ENCODE data around the gene TMEM259.

TMEM259 gene

DNA sequence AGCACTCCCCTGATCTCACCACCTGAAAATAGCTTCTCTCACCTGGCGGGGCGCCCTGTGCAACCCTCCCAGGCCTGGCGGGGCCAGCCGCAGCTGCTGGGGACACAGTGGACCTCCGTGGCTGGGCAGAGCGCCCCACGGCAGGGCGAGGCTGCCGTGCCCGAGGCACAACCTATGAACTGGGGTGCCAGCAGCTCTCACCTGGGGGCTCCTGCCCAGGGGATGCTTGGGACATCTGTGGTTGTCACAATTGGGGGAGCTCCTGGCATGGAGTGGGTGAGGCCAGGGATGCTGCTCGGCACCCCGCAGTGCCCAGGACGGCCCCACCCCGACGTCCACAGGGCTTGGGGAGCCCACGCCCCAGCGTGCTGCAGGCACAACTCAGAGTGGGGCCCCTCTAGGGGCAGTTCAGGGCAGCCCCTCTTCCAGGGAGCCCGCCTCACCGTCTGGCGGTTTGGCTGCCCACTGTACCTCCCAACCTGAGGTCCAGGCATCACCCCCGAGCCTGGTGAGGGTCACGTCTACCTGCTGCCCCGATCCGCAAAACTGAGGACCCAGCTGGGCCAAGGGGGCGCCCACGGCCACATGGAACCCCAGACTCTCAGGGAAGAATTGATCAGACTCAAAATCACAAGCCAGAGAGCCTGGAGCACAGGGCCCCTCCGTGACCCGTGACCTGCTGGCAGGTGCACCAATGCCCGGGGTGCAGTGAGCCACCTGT lies 5.7 kb downstream of the TMEM259 start:
- no peak for DNase-seq

DNA sequence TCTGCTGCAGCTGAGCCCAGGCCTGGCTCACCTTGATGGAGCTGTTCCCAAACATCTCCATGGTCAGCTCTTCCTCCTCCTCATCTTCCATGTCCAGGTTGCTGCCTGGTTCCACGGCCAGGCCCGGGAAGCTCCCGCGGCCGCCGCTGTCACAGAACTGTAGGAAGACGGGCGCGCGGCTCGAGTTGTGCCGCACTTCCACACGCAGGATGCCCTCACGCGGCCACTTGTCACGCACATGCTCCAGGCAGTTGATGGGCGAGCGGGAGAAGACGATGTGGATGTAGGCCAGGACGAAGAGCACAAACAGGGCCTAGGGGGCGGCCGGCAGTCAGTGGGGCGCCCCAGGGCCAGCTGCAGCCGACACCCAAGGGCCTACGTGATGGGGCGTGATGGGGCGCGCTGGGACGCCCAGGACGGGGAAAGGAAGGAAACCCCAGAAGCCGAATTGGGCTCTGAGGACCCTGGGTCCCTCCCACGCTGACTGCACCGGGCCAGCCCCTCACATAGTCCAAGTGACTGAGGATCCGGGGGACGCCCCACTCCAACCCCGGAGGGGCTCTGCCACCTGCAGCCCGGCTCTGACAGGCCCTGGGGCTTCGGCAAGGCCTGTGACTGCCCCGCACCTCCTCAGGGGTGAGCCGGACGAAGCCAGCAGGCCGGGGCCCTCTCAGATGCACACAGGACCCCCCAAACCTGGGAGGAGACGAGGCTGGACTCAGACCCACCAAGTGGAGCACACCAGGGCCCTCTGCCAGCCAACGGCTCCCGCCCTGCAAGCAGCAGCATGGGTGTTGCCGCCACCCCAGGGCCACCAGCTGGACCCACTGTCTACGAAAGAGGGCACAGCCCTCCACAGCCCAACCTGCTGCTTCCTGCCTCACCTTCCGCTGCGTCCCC lies 6.5 kb downstream of the TMEM259 start:
- no peak for DNase-seq

DNA sequence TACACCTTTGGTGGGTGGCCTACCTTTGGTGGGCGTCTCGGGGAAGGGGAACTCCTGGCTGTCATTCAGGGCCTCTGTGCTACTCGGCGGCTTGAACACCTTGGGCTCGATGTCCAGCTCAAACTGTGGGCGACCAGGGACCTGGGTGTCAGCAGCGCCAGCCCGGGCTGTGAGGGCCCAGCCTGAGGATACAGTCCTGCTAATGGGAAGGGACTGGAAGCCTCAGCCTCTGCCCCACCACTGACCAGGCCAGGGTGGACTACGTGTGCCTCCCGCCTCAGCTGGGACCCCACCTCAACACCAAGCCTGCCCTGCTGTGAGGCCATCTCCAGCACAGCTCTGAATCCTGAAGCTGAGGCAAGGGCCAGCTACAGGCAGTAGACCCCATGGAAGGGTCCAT lies 7.7 kb downstream of the TMEM259 start:
- DNase-seq, result no peak

DNA sequence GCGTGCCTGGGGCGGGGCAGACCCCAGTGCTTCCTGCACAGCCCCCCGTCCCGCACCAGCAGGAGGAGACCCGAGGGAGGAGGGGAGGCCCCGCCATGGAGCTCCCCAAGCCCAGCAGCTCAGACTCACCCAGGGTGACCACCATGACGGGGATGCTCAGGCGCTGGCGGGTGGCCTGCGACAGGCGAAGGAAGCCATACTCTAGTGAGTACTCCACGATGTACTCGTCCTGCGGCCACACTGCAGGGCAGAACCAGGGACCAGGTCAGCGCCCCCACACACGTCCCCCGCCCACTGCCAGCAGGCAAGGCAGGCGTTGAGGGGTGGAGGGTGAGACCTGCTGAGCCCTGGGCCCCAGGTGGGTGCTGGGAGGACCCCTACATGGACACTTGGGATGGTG lies 8.6 kb downstream of the TMEM259 start:
- DNase-seq, result no peak

DNA sequence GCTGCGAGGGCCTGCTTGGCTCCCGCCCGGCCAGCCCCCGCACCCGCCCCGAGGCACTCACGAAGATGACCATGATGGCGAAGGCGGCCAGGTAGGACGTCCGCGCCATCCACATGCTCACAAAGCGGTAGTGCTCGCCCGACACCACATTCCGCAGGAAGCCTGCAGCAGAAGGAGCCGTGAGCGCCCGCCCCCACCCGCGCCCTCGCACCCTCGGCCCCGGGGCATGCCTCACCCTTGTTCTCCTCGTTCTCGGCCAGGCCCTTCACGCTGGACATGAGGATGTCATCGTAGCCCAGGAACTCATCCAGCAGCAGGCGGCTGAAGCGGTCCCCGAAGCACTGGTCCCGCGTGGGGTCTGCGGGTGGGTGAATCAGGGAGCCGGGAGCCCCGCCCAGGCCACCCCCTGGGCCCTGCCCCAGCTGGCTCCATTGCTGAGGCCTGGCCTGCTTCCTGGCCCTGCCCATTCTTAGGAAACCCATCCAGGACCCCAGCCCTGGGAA lies 9.0 kb downstream of the TMEM259 start:
- DNase-seq, result no peak

DNA sequence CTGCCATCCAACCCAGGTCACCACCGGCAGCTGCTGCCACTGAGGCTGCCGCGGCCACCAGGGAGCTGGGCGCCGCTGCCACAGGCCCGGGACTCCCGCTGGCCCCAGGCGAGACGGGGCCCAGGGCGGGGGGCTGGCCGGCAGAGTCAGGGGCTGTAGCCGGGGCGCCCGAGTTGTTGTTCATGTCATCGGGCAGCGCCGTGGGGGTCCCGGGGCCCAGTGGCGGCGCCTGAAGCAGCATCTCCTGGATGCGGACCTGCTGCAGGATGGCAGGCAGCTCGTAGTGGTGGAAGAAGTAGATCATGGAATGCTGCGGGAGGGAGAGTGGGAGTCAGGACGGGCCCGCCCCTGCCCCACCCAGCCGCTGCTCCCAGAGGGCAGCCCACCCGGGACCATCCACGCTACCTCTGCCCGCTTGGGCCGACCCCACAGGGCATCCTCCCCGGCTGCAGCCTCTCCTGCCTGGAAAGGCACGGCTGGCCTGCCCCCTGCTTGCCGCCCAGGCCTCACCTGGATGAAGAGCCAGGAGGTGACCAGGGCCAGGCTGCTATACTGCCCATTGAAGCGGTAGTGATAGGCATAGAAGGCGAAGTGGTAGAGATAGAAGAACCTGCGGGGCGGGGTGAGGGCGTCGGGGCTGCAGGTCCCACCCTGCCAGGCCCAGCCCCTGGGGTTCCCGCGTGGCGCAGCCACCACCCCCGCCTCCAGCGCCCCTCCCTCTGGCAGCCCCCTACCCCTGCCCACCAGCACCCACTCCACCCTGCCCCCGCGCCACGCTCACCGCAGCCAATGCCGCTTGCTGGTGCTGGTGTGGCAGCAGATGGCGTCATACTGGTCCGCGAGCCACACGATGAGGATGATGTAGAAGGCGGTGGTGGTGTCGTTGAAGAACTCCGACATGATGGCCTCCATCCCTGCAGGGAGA lies 10.1 kb downstream of the TMEM259 start:
- DNase-seq, result no peak

DNA sequence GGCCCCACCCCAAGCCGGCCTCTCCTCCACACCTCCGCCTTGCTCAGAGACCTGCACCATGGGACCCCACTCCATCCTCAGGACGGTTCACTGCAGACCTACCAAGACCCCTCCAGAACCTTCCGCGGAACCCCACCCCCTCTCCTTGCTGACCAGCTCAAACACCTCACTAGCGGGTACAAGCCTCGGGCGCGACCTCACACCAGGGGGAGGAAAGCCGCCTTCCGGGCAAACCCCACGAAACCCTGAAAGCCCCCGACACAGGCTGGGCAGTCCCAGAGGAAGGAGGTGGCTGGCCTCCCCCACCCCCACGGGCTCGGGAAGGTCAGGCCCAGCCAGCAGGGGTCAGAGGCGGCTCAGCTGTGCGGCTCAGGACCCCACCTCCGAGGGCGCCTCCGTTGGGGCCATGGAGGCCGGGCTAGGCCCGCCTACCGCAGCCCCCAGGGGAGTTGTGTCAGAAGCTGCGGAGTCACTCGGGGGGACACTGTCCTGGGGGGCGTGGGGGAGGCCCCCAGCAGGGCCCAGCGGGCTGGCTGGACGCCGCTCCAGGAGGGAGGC lies 10.9 kb downstream of the TMEM259 start:
- DNase-seq, result no peak

DNA sequence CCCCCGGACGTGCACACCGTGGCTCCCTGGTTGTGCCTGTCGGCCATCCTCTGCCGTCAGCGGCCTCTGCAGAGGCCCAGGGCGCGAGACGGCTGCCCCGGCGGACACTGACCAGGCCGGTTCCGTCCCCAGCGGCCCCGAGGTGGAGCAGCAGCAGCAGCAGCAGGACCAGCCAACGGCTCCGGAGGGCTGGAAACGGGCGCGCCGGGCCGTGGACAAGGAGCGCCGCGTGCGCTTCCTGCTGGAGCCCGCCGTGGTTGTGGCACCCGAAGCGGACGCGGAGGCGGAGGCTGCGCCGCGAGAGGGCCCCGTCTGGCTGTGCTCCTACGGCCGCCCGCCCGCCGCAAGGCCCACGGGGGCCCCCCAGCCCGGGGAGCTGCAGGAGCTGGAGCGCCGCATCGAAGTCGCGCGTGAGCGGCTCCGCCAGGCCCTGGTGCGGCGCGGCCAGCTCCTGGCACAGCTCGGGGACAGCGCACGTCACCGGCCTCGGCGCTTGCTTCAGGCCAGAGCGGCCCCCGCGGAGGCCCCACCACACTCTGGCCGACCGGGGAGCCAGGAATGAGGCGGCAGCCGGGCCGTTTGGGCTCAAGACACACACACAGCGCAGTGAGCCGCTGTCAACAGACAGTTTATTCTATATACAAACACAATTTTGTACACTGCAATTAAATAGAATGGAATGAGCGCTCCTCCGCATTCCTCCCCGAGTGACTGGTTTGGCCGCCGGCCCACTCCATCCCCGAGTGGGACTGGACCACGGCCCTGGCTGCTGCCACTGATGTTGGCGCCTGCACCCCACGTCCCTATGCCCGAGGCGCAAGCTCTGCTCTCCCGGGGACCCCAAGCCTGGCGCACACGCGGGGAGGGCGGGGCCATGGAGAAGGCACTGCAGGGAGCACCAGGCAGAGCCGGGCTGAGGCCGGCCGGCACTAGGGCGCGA lies 11.6 kb downstream of the TMEM259 start:
- DNase-seq, result no peak

DNA sequence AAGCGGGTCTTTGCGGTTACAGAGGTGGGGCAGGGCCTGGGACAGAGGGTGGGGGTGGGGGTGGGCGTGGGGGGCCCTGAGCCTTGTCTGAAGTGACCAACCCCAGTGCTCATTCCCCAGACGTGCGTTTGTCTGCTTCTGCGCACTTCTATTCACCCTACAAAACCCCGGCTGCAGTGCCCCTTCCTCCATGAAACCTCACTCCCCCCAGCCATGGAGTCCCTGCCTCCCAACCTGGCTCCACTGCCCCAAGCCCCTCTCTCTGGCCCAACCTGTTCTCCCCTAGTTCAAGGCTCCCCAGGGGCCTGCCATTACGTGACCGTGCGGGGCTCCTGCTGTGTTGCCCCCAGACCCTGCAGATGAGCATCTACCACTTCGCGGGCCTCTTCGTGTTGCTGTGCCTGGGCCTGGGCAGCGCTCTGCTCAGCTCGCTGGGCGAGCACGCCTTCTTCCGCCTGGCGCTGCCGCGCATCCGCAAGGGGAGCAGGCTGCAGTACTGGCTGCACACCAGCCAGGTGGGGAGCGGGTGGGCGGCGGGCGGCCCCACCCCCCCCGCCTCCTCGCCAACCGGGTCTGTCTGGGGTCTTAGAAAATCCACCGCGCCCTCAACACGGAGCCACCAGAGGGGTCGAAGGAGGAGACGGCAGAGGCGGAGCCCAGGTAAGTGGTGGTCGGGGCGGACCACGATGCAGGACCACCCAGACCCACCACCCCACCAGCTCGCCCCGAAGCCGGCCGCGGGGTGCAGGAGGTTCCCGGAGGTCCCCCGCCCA lies 12.5 kb downstream of the TMEM259 start:
- no peak for DNase-seq

DNA sequence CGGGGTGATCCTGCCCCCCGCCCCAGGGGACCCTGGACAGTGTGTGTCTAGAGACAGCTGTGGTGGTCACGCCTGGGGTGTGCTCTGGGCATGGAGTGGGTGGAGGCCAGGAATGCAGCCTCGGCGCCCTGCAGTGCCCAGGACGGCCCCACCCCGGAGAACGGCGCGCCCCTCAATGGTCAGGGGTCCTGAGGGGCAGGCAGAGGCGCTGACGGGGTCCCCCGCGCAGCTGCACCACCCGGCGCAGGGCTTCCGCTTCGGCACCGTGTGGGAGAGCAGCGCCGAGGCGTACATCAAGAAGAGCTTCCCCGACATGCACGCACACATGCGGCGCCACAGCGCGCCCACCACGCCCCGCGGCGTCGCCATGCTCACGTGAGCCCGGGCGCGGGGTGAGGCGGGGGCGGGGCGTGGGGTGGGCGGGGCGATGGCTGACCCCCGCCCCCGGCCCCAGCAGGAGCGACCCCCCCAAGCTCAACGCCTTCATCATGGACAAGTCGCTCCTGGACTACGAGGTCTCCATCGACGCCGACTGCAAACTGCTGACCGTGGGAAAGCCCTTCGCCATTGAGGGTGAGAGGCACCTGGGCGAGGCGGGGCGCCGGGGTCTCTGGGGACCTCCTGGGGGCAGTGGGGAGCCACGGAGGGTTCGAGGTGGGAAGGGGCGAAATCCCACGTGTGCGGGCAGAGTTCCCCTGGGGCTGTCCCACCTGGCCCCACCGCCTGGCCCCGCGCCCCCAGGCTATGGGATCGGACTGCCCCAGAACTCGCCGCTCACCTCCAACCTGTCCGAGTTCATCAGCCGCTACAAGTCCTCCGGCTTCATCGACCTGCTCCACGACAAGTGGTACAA lies 13.3 kb downstream of the TMEM259 start:
- peak; percentile 36 for DNase-seq

DNA sequence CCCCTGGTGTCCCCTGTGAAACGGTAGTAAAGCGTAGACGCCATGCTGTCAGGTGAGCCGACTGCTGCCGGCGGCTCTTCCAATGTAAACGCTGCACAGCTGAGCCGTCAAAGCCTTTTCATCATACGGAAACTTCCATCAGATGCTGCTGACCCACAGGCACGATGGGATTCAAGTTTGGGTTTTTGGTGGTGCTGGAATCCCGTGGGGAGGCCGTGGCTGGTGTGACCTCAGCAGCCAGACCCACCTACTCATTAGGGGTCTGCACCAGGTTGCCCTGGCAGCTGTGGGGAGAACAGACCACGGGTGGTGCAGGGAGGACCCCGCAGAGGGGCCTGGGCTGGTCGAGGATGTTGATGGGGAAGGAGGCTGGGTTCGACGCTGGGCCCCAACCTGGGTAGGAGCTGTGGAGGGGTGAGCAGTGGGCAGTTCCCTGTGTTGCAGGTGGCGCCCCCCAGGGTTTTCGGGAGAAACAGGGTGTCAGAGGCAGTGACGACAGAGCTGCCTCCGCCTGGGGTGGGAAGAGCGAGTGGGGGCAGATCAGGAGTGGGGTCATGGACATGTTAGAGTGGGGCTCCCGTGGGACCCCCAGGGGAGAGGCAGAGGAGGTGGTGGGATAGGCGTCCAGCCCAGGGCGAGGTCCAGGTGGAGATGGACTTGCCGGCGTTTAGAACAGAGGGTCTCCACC lies 14.1 kb downstream of the TMEM259 start:
- no peak for DNase-seq

DNA sequence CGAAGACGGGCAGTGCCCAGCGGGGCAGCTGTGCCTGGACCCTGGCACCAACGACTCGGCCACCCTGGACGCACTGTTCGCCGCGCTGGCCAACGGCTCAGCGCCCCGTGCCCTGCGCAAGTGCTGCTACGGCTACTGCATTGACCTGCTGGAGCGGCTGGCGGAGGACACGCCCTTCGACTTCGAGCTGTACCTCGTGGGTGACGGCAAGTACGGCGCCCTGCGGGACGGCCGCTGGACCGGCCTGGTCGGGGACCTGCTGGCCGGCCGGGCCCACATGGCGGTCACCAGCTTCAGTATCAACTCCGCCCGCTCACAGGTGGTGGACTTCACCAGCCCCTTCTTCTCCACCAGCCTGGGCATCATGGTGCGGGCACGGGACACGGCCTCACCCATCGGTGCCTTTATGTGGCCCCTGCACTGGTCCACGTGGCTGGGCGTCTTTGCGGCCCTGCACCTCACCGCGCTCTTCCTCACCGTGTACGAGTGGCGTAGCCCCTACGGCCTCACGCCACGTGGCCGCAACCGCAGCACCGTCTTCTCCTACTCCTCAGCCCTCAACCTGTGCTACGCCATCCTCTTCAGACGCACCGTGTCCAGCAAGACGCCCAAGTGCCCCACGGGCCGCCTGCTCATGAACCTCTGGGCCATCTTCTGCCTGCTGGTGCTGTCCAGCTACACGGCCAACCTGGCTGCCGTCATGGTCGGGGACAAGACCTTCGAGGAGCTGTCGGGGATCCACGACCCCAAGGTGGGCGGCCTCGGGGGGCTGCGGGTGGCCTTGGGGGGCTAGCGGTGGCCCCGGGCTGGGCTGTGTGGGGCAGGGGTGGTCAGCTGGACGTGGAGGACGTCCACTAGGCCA lies 15.9 kb downstream of the TMEM259 start:
- DNase-seq, result no peak

DNA sequence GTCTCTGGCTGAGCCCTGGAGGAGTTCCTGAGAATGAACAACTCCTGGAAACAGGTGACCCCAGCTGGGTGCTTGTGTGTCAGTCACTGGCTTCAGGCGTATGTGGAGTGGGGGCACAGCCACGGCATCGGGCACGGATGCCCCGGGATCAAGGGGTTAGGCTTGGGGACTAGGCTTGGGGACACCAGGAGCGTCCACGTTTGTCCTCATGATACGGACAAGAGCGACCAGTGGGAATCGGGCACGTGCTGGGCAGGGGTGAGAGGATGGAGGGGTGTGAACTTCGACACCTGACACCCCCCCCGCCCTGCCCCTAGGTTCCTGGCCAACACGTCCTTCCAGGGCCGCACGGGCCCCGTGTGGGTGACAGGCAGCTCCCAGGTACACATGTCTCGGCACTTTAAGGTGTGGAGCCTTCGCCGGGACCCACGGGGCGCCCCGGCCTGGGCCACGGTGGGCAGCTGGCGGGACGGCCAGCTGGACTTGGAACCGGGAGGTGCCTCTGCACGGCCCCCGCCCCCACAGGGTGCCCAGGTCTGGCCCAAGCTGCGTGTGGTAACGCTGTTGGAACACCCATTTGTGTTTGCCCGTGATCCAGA lies 16.6 kb downstream of the TMEM259 start:
- DNase-seq, result no peak

DNA sequence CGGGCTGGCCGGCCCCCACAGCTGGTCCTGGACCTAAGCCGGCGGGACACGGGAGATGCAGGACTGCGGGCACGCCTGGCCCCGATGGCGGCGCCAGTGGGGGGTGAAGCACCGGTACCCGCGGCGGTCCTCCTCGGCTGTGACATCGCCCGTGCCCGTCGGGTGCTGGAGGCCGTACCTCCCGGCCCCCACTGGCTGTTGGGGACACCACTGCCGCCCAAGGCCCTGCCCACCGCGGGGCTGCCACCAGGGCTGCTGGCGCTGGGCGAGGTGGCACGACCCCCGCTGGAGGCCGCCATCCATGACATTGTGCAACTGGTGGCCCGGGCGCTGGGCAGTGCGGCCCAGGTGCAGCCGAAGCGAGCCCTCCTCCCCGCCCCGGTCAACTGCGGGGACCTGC lies 17.6 kb downstream of the TMEM259 start:
- no peak for DNase-seq

DNA sequence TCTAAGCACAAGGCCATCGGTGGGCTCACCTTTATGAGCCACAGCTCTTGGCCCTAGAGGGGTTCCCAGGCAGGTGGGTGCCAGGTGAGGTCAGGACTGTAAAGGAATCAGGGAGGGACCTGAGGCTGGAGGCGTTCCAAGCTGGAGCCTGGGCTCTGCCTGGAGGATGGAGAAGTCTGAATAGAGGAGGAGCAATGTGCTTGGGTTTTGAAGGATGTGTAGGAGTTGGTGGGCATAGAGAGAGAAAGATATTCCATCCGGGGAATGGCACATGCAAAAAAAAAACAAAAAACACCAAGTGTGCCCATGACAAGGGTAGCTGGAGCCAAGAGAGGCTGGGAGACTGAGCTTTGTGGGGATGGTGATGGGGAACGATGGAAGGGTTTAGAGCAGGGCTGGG lies 18.3 kb downstream of the TMEM259 start:
- DNase-seq, result no peak

DNA sequence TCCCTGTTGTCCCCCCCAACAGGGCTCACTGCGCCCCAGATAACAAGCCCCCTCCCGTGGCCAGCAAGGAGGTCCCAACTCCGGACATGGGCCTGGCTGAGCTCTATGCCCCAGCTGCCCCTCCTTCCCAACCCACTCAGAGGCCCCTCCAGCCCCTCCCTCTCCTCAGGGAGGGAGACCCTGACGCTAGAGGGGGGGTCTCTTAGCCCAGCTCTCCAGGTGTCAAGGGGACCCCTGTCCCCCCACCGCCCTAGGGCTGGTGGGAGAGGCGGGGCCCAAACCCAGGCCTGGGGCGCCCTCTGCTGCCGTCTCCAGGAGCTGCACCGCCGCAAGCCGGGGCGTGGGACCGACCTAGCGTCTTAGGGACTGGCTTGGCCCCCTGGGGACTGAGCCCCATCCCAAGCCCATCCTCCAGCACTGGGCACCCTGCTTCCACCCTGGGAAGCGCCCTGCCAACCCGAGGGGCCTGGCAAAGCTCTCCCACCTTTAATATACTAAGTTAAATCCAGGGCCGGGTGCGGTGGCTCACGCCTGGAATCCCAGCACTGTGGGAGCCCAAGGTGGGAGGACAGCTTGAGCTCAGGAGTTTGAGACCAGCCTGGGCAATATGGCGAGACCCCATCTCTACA lies 19.3 kb downstream of the TMEM259 start:
- peak; percentile 61 for DNase-seq
